RWPE2 (cell line): ENCODE results near the gene ARHGAP15.

Experiments
- ATAC-seq: fragments of 200-7000 bp; cut with Tn5 transposase; 3 replicates; pipeline ENCODE4 v1.9.1; 2021; ENCODE audit warnings: low read depth
- DNase-seq: peaks from one replicate; pipeline ENCODE4 v3.0.0-alpha.2; 2020; ENCODE audit warnings: low spot score
- H3K27ac ChIP-seq: fragments of 450-650 bp; 2 replicates; pipeline ENCODE4 v1.5.1; 2017; ENCODE audit warnings: mild to moderate bottlenecking; ENCODE audit not compliant: poor library complexity, severe bottlenecking
- H3K27me3 ChIP-seq: fragments of 250-450 bp; sonication (Bioruptor Pico); 2 replicates; pipeline ENCODE4 v1.5.1; 2021; ENCODE audit warnings: mild to moderate bottlenecking, moderate library complexity; ENCODE audit not compliant: insufficient read depth, poor library complexity, severe bottlenecking
- H3K36me3 ChIP-seq: fragments of 250-450 bp; sonication (Bioruptor Pico); 2 replicates; pipeline ENCODE4 v1.5.1; 2020; ENCODE audit warnings: low read depth, mild to moderate bottlenecking, moderate library complexity
- H3K4me1 ChIP-seq: fragments of 250-450 bp; sonication (Bioruptor Pico); 2 replicates; pipeline ENCODE4 v1.5.1; 2021; ENCODE audit warnings: mild to moderate bottlenecking, moderate library complexity; ENCODE audit not compliant: insufficient read depth, poor library complexity, severe bottlenecking
- H3K4me3 ChIP-seq: fragments of 250-450 bp; sonication (Bioruptor Pico); 2 replicates; pipeline ENCODE4 v1.5.1; 2021; ENCODE audit warnings: mild to moderate bottlenecking, moderate library complexity; ENCODE audit not compliant: severe bottlenecking
- H3K9me3 ChIP-seq: fragments of 250-450 bp; sonication (Bioruptor Pico); 2 replicates; pipeline ENCODE4 v1.5.1; 2021; ENCODE audit warnings: mild to moderate bottlenecking, moderate library complexity; ENCODE audit not compliant: severe bottlenecking
- CTCF ChIP-seq: fragments of 450-650 bp; IDR thresholded peaks from one replicate; pipeline ENCODE4 v1.5.1; 2017; ENCODE audit warnings: mild to moderate bottlenecking, moderate library complexity; ENCODE audit not compliant: poor library complexity, severe bottlenecking

Gene ARHGAP15

GRCh38 chr2:143440411-143441012, 311.3 kb downstream of the ARHGAP15 start:
- ATAC-seq (no peak), DNase-seq (no peak)
- Histone ChIP-seq H3K4me3 (no peak overlapping the region), H3K4me1 (no peaks in the 10 kb centered on the region), H3K36me3 (no peaks in the 10 kb centered on the region), H3K9me3 (no peaks in the 10 kb centered on the region), H3K27me3 (no peaks in the 10 kb centered on the region), H3K27ac (no peak overlapping the region)
- no peak for TF ChIP-seq CTCF

- no peak for TF ChIP-seq CTCF
- Histone ChIP-seq H3K4me3 (no peak overlapping the region), H3K4me1 (no peaks in the 10 kb centered on the region), H3K27ac (no peak overlapping the region), H3K9me3 (no peaks in the 10 kb centered on the region), H3K36me3 (no peaks in the 10 kb centered on the region), H3K27me3 (no peaks in the 10 kb centered on the region)
- ATAC-seq (no peak), DNase-seq (no peak)
These were observed 313.0 kb downstream of the ARHGAP15 start for GRCh38 chr2:143442193-143442592.

GRCh38 chr2:143451642-143452281, 322.5 kb downstream of the ARHGAP15 start:
- Histone ChIP-seq H3K27me3 (no peaks in the 10 kb centered on the region), H3K9me3 (no peaks in the 10 kb centered on the region), H3K36me3 (no peaks in the 10 kb centered on the region), H3K27ac (no peak overlapping the region), H3K4me3 (no peak overlapping the region), H3K4me1 (peaks cover 11% of the 10 kb centered on the region)
- no peak for TF ChIP-seq CTCF
- DNase-seq (no peak), ATAC-seq (peak; percentile 68)

GRCh38 chr2:143452817-143453451, 323.7 kb downstream of the ARHGAP15 start:
- ATAC-seq (no peak), DNase-seq (no peak)
- H3K27ac ChIP-seq, result no peak overlapping the region
- peaks cover 11% of the 10 kb centered on the region for H3K4me1 ChIP-seq
- no peaks in the 10 kb centered on the region for H3K27me3 ChIP-seq
- no peaks in the 10 kb centered on the region for H3K9me3 ChIP-seq
- no peak overlapping the region for H3K4me3 ChIP-seq
- no peak for TF ChIP-seq CTCF
- H3K36me3 ChIP-seq, result no peaks in the 10 kb centered on the region
